RWPE2 (cell line): ENCODE measurements around the gene AADAC.

Experiments used
- ATAC-seq: fragments of 200-7000 bp; cut with Tn5 transposase; 3 replicates; pipeline ENCODE4 v1.9.1; 2021; ENCODE audit warnings: low read depth
- DNase-seq: peaks from one replicate; pipeline ENCODE4 v3.0.0-alpha.2; 2020; ENCODE audit warnings: low spot score
- H3K27ac ChIP-seq: fragments of 450-650 bp; 2 replicates; pipeline ENCODE4 v1.5.1; 2017; ENCODE audit warnings: mild to moderate bottlenecking; ENCODE audit not compliant: poor library complexity, severe bottlenecking
- H3K27me3 ChIP-seq: fragments of 250-450 bp; sonication (Bioruptor Pico); 2 replicates; pipeline ENCODE4 v1.5.1; 2021; ENCODE audit warnings: mild to moderate bottlenecking, moderate library complexity; ENCODE audit not compliant: insufficient read depth, poor library complexity, severe bottlenecking
- H3K36me3 ChIP-seq: fragments of 250-450 bp; sonication (Bioruptor Pico); 2 replicates; pipeline ENCODE4 v1.5.1; 2020; ENCODE audit warnings: low read depth, mild to moderate bottlenecking, moderate library complexity
- H3K4me1 ChIP-seq: fragments of 250-450 bp; sonication (Bioruptor Pico); 2 replicates; pipeline ENCODE4 v1.5.1; 2021; ENCODE audit warnings: mild to moderate bottlenecking, moderate library complexity; ENCODE audit not compliant: insufficient read depth, poor library complexity, severe bottlenecking
- H3K4me3 ChIP-seq: fragments of 250-450 bp; sonication (Bioruptor Pico); 2 replicates; pipeline ENCODE4 v1.5.1; 2021; ENCODE audit warnings: mild to moderate bottlenecking, moderate library complexity; ENCODE audit not compliant: severe bottlenecking
- H3K9me3 ChIP-seq: fragments of 250-450 bp; sonication (Bioruptor Pico); 2 replicates; pipeline ENCODE4 v1.5.1; 2021; ENCODE audit warnings: mild to moderate bottlenecking, moderate library complexity; ENCODE audit not compliant: severe bottlenecking
- CTCF ChIP-seq: fragments of 450-650 bp; IDR thresholded peaks from one replicate; pipeline ENCODE4 v1.5.1; 2017; ENCODE audit warnings: mild to moderate bottlenecking, moderate library complexity; ENCODE audit not compliant: poor library complexity, severe bottlenecking

Gene AADAC

DNA sequence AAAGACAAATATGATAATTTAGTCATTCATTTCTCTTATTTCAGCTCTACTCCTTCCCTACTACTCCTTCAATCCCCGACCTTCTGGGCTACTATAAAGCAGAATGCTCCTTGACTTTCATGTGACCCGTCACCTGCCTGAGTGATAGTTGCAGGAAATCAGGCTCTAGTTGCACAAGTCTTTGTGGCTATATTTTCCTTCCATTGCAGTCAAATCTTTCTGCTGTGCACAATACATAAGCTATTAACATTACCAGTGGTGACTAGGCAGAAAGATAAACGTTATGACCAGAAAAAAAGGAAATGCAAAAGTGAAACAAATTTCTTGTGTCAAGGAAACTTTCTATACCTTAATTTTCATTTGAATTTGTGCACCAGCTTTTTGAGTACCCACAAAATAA lies 61.8 kb downstream of the AADAC start:
- no peak overlapping the region for H3K27ac ChIP-seq
- no peaks in the 10 kb centered on the region for H3K36me3 ChIP-seq
- no peak for ATAC-seq
- no peak for DNase-seq
- no peaks in the 10 kb centered on the region for H3K9me3 ChIP-seq
- no peaks in the 10 kb centered on the region for H3K27me3 ChIP-seq
- no peak for TF ChIP-seq CTCF
- no peak overlapping the region for H3K4me3 ChIP-seq
- no peaks in the 10 kb centered on the region for H3K4me1 ChIP-seq

DNA sequence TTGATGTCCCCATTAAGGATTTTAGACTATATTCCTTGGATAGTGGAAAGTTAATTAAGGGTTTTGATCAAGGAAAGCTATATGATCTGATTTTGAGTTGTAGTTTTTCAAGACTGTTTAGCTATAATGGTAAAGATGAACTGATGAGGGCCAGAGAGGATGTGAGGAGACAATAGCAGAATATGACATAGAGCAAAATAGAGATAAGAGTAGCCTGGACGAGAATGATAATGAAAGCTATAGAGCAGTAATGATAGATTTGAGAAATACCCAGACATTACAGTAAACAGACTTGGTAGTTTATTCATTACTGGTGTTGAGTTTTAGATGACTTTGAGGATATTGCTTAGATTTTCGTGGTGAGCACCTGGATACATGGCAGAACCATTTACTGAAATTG lies 63.4 kb downstream of the AADAC start:
- Histone ChIP-seq H3K27ac (no peak overlapping the region), H3K4me3 (no peak overlapping the region), H3K9me3 (no peaks in the 10 kb centered on the region), H3K4me1 (no peaks in the 10 kb centered on the region), H3K36me3 (no peaks in the 10 kb centered on the region), H3K27me3 (no peaks in the 10 kb centered on the region)
- no peak for TF ChIP-seq CTCF
- ATAC-seq, result no peak
- no peak for DNase-seq
